Activated T-cell treated with anti-CD3 and anti-CD28 coated beads, Interleukin-2, amount 50 U/mL, for 4 hours (primary cell): ENCODE results near the gene TMCC3. TPM values are rescaled to one million over a fixed set of nuclear protein-coding genes. Genes with fewer than 3 reads are reported as not detected.
A peak's percentile ranks its signal among the peaks of the same experiment; 100 is the strongest.

ENCODE experiments used
- ATAC-seq, 2 donors: fragments of 200-7000 bp; cut with Tn5 transposase; one replicate each; pipeline ENCODE4 v1.10.0; 2021
- DNase-seq: peaks from one replicate; pipeline ENCODE4 v3.0.0-alpha.2; 2020
- H3K27me3 Mint-ChIP-seq: one replicate; pipeline ENCODE4 v1.8.0; 2021; ENCODE audit warnings: low read depth, mixed read lengths
- H3K36me3 Mint-ChIP-seq: one replicate; pipeline ENCODE4 v1.8.0; 2022; ENCODE audit warnings: mixed read lengths; ENCODE audit not compliant: insufficient read depth
- H3K4me1 Mint-ChIP-seq: one replicate; pipeline ENCODE4 v1.8.0; 2021; ENCODE audit warnings: low read depth, mixed read lengths
- H3K4me3 Mint-ChIP-seq: one replicate; pipeline ENCODE4 v1.8.0; 2021; ENCODE audit warnings: mild to moderate bottlenecking, moderate library complexity, mixed read lengths
- H3K9me3 Mint-ChIP-seq: one replicate; pipeline ENCODE4 v1.8.0; 2021; ENCODE audit warnings: mixed read lengths
- total RNA-seq, 3 donors: library from RNA; stranded (reverse); gene quantifications; one replicate each; pipeline ENCODE4 v1.2.1, GENCODE V29; 2021

The TMCC3 gene
- total RNA-seq, 3 donors from 2014 or later: 0.10 to 0.21 (median 0.11) TPM

- Mint-ChIP-seq H3K9me3 (peaks cover 29% of the 10 kb centered on the region), H3K4me3 (no peak overlapping the region), H3K27me3 (no peaks in the 10 kb centered on the region), H3K4me1 (no peaks in the 10 kb centered on the region), H3K36me3 (peaks cover 2% of the 10 kb centered on the region)
- ATAC-seq (peak in 1 of 2 donors; percentile 56), DNase-seq (no peak)
Observed at GRCh38 chr12:94545935-94546771, 104.2 kb downstream of the TMCC3 start.

- Mint-ChIP-seq H3K27me3 (no peaks in the 10 kb centered on the region), H3K9me3 (peaks cover 29% of the 10 kb centered on the region), H3K4me3 (no peak overlapping the region), H3K36me3 (peaks cover 2% of the 10 kb centered on the region), H3K4me1 (no peaks in the 10 kb centered on the region)
- ATAC-seq (no peak), DNase-seq (no peak)
Observed at GRCh38 chr12:94544355-94544754, 106.0 kb downstream of the TMCC3 start.

DNA sequence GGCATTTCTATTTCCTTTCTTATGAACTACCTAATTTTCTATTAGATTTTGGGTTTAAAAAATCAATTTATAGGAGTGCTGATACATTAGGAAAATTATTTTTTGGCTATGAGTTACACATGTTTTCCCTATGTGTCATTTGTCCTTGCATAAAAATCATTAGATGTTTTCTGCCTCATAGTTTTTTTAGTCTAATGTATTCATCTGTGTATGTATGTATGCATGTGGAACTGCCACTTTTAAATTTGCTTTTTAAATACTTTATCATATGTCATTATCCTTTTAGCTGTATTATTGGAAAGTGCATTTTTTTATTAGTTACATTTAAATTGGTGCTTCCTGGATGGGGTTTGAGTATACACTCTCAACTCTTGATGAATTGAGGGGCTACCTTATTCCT lies 112.0 kb downstream of the TMCC3 start:
- ATAC-seq: no peak
- no peaks in the 10 kb centered on the region for H3K36me3 Mint-ChIP-seq
- H3K4me1 Mint-ChIP-seq: no peaks in the 10 kb centered on the region
- no peaks in the 10 kb centered on the region for H3K9me3 Mint-ChIP-seq
- no peak for DNase-seq
- H3K27me3 Mint-ChIP-seq: no peaks in the 10 kb centered on the region
- H3K4me3 Mint-ChIP-seq: no peak overlapping the region

- no peaks in the 10 kb centered on the region for H3K36me3 Mint-ChIP-seq
- DNase-seq (no peak), ATAC-seq (no peak)
- H3K9me3 Mint-ChIP-seq: no peaks in the 10 kb centered on the region
- no peaks in the 10 kb centered on the region for H3K27me3 Mint-ChIP-seq
- H3K4me3 Mint-ChIP-seq: no peak overlapping the region
- peaks cover 2% of the 10 kb centered on the region for H3K4me1 Mint-ChIP-seq
Observed at GRCh38 chr12:94536040-94536965, 114.1 kb downstream of the TMCC3 start.

DNA sequence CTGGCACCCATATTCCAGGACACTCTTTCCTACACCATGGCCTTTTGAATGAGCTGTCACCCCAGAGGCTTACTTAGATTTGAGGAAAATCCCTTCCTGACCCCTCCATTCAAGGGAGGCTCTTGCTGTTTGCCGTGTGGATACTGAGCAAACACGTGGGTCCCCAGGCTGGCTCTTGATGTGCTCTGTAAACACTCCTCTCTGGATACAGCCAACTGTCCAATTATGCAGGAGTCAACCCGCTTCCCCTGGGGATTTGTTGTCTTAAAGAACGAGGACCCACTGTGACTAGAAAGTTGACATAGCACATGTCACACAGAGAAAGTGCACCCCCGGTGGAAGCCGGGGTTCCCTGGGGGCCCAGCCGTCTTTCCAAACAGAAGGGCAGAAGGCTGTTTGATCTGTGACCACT lies 114.8 kb downstream of the TMCC3 start:
- H3K4me3 Mint-ChIP-seq: no peak overlapping the region
- no peaks in the 10 kb centered on the region for H3K36me3 Mint-ChIP-seq
- ATAC-seq (no peak), DNase-seq (no peak)
- no peaks in the 10 kb centered on the region for H3K27me3 Mint-ChIP-seq
- H3K9me3 Mint-ChIP-seq: no peaks in the 10 kb centered on the region
- peaks cover 2% of the 10 kb centered on the region for H3K4me1 Mint-ChIP-seq

- Mint-ChIP-seq H3K4me1 (peaks cover 2% of the 10 kb centered on the region), H3K27me3 (no peaks in the 10 kb centered on the region), H3K4me3 (no peak overlapping the region), H3K36me3 (no peaks in the 10 kb centered on the region), H3K9me3 (no peaks in the 10 kb centered on the region)
- ATAC-seq (no peak), DNase-seq (no peak)
Observed at GRCh38 chr12:94534774-94535509, 115.4 kb downstream of the TMCC3 start.

- Mint-ChIP-seq H3K9me3 (no peaks in the 10 kb centered on the region), H3K36me3 (no peaks in the 10 kb centered on the region), H3K27me3 (no peaks in the 10 kb centered on the region), H3K4me3 (no peak overlapping the region), H3K4me1 (peaks cover 2% of the 10 kb centered on the region)
- no peak for ATAC-seq
- DNase-seq: no peak
Observed at GRCh38 chr12:94534278-94534677, 116.1 kb downstream of the TMCC3 start.

DNA sequence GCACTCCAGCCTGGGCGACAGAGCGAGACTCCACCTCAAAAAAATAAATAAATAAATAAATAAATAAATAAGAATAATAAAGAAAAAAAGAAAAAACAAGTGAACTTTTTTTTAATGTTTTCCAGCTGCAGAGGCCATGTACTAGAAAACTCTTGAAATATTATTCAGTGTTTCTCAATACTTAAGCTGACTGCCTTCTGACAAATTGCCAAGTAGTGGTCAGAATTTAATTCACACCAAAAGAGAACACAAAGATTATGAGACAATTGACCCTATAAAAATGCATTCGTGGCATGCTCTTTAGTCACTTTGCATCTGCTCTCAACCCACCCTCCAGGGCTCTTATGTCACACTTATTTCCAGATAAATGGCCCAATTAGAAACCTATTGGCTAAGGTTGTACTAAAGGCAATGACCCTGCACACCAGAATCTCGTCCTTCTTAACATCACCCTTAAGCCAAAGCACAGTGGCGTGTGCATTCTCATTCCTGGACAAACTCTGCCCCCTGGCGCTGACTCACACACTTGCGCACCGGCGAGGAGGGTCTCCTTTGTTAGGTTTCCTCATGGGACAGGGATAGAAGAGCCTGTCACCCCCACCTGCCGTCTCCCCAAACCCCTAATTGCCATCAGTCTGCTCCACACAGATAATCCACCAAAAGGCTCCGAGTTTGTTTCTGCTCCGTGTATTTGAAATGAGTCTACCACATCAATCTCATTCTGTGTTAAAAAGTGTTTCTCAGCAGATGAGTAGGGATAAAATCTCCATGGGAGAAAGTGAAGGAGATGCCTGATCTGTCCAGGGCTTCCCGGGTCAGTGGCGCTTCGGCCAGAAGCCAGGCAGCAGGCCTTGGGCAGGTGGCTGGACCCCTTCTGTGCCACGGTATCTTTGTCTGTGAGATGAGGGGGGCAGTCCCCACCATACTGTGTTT lies 117.6 kb downstream of the TMCC3 start:
- peak; percentile 91 for ATAC-seq
- Mint-ChIP-seq H3K4me3 (no peak overlapping the region), H3K27me3 (peaks cover 8% of the 10 kb centered on the region), H3K9me3 (no peaks in the 10 kb centered on the region), H3K4me1 (peaks cover 2% of the 10 kb centered on the region), H3K36me3 (no peaks in the 10 kb centered on the region)
- DNase-seq: peak; percentile 67

DNA sequence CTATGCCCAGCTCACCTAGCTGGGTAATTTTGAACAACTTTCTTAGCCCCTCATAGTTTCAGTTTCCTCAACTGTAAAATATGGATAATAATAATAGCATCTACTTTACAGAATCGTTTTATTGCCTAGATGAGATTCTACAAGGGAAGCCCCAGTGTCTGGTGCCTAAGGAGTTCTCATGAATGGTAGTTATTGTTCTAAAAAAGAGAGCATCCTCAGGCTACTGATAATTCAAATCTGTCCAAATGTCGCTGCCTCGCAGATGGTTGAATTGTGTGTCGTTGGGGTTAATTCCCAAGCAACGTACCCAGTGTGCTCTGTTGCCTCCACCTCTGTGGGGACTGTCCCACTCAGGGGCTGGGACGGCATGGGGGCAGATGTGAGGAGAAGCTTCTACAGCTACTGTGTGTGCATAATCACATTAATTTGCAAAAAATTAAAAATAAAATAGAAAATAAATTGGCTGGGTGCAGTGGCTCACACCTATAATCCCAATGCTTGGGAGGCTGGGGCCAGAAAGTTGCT lies 119.1 kb downstream of the TMCC3 start:
- no peaks in the 10 kb centered on the region for H3K36me3 Mint-ChIP-seq
- H3K27me3 Mint-ChIP-seq: peaks cover 8% of the 10 kb centered on the region
- no peaks in the 10 kb centered on the region for H3K9me3 Mint-ChIP-seq
- ATAC-seq: no peak
- DNase-seq: no peak
- no peak overlapping the region for H3K4me3 Mint-ChIP-seq
- H3K4me1 Mint-ChIP-seq: peaks cover 2% of the 10 kb centered on the region

- H3K9me3 Mint-ChIP-seq: no peaks in the 10 kb centered on the region
- H3K4me3 Mint-ChIP-seq: no peak overlapping the region
- H3K36me3 Mint-ChIP-seq: no peaks in the 10 kb centered on the region
- no peak for ATAC-seq
- H3K27me3 Mint-ChIP-seq: peaks cover 8% of the 10 kb centered on the region
- DNase-seq: no peak
- H3K4me1 Mint-ChIP-seq: no peaks in the 10 kb centered on the region
Observed at GRCh38 chr12:94525951-94526350, 124.4 kb downstream of the TMCC3 start.

Other genes starting within 250 kb of the TMCC3 start
- 10 to 100 TPM; 24.7 to 37.8 (median 27.8) TPM for gene CEP83, start 190.7 kb downstream of the TMCC3 start, total RNA-seq